ENCODE data around the gene TUBB4B.
"Not testable (repeated sequence)": the region's sequence is repeated elsewhere in the genome, so short reads cannot be mapped to it uniquely, and the experiment has no call there.

TUBB4B gene

DNA sequence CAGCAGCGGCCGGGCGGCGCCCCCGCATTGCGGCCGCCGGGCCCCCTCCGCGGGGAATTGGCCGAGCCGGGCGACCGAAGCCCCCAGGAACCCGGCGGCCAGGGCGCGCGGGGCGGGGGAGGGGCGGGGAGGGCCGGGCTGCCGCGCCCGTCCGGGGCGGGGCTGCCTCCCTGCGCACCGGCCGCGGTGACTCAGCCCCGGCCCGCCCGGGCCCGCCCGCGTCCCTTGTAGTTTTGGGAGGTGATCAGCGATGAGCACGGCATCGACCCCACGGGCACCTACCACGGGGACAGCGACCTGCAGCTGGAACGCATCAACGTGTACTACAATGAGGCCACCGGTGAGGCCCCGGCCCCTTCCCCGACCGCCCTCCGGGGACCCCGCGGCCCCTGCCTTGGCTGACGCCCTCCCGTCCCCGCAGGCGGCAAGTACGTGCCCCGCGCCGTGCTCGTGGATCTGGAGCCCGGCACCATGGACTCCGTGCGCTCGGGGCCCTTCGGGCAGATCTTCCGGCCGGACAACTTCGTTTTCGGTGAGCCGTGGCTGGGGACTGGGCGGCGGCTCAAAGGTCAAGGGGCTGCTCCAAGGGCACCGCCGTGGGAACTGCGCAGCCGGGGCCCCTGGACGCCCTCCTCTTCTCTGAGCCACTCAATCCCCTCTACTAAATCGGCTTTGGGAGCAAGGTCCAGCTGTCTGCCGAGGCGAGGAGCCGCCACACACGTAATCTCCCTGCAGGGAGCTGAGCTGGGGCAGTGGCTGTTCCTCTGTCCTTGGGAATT lies 592 bp downstream of the TUBB4B start:
- peaks cover 0 to 3% (median 0%) of the 10 kb centered on the region in 11 experiments; a peak in 1 of 22 replicates for H3K9me3 ChIP-seq (replicated peaks in 1 of 11)
- peak overlapping the region; percentile 83 to 99 (median 98) for H3K4me3 ChIP-seq
- H4K20me1 ChIP-seq: peaks cover 30 to 77% (median 66%) of the 10 kb centered on the region in 11 experiments
- peak overlapping the region; percentile 86 to 97 (median 94) for H3K9ac ChIP-seq
- peaks cover 60 to 82% (median 78%) of the 10 kb centered on the region in 10 experiments for H3K4me1 ChIP-seq
- H3K27ac ChIP-seq: peak overlapping the region; percentile 80 to 98 (median 89)
- no peak for TF ChIP-seq Cebpa-rat (IDR thresholded peaks at IDR 0.05)
- H3K4me2 ChIP-seq: peak overlapping the region; percentile 78 to 100 (median 97)
- peaks cover 23 to 30% (median 27%) of the 10 kb centered on the region in 11 experiments for H3K36me3 ChIP-seq
- H3K27me3 ChIP-seq: no peaks in the 10 kb centered on the region

DNA sequence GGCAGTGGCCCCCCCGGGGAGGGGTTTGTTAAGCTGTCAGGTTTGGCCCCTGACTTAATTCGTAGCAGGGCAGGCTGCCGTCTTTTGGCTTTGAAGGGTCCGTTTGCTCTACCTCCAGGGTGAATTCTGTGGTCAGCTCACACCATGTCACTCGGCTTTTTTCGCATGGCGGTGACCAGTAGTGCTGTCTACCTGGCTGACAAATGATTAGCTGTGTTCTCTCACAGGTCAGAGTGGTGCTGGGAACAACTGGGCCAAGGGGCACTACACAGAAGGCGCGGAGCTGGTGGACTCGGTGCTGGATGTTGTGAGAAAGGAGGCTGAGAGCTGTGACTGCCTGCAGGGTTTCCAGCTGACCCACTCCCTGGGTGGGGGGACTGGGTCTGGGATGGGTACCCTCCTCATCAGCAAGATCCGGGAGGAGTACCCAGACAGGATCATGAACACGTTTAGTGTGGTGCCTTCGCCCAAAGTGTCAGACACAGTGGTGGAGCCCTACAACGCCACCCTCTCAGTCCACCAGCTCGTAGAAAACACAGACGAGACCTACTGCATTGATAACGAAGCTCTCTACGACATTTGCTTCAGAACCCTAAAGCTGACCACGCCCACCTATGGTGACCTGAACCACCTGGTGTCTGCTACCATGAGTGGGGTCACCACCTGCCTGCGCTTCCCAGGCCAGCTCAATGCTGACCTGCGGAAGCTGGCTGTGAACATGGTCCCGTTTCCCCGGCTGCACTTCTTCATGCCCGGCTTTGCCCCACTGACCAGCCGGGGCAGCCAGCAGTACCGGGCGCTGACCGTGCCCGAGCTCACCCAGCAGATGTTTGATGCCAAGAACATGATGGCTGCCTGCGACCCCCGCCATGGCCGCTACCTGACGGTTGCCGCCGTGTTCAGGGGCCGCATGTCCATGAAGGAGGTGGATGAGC lies 1.4 kb downstream of the TUBB4B start:
- Histone ChIP-seq H3K27me3 (no peaks in the 10 kb centered on the region), H3K4me1 (peaks cover 51 to 82% (median 71%) of the 10 kb centered on the region in 10 experiments), H3K4me3 (peak overlapping the region; percentile 83 to 99 (median 98)), H3K36me3 (peaks cover 23 to 30% (median 27%) of the 10 kb centered on the region in 11 experiments), H3K4me2 (peak overlapping the region; percentile 78 to 100 (median 97)), H4K20me1 (peaks cover 30 to 74% (median 61%) of the 10 kb centered on the region in 11 experiments), H3K27ac (peak overlapping the region; percentile 44 to 98 (median 89); a peak in 21 of 22 replicates), H3K9ac (peak overlapping the region; percentile 86 to 97 (median 94)), H3K9me3 (replicated peaks in 1 of 11) (peaks cover 0 to 3% (median 0%) of the 10 kb centered on the region in 11 experiments; a peak in 1 of 22 replicates)
- no peak for TF ChIP-seq Cebpa-rat (IDR thresholded peaks at IDR 0.05)

- Histone ChIP-seq H3K9ac (peak overlapping the region; percentile 60 to 97 (median 94); a peak in 18 of 22 replicates), H3K4me2 (peak overlapping the region; percentile 78 to 100 (median 97)), H4K20me1 (peaks cover 30 to 66% (median 54%) of the 10 kb centered on the region in 11 experiments), H3K4me1 (peaks cover 44 to 81% (median 67%) of the 10 kb centered on the region in 10 experiments), H3K36me3 (peaks cover 23 to 30% (median 27%) of the 10 kb centered on the region in 11 experiments), H3K4me3 (peak overlapping the region in 8 of 10 experiments; percentile 83 to 99 (median 98); a peak in 15 of 20 replicates)
- H3K27ac ChIP-seq; H3K27me3 ChIP-seq; H3K9me3 ChIP-seq (replicated peaks in 1 of 11): not testable (repeated sequence)
These were observed 2.2 kb downstream of the TUBB4B start for GRCh38 chr9:137243266-137243625.

GRCh38 chr9:137243626-137244485 lies 2.8 kb downstream of the TUBB4B start:
- Histone ChIP-seq H3K27ac (0 out of 22 replicates have a peak overlapping the region, but pooled peaks of 2 of the 11 experiments have one; percentile 12 to 15), H3K4me2 (peak overlapping the region; percentile 78 to 100 (median 97)), H3K4me3 (peak overlapping the region in 8 of 10 experiments; percentile 32 to 99 (median 98); a peak in 14 of 20 replicates)

DNA sequence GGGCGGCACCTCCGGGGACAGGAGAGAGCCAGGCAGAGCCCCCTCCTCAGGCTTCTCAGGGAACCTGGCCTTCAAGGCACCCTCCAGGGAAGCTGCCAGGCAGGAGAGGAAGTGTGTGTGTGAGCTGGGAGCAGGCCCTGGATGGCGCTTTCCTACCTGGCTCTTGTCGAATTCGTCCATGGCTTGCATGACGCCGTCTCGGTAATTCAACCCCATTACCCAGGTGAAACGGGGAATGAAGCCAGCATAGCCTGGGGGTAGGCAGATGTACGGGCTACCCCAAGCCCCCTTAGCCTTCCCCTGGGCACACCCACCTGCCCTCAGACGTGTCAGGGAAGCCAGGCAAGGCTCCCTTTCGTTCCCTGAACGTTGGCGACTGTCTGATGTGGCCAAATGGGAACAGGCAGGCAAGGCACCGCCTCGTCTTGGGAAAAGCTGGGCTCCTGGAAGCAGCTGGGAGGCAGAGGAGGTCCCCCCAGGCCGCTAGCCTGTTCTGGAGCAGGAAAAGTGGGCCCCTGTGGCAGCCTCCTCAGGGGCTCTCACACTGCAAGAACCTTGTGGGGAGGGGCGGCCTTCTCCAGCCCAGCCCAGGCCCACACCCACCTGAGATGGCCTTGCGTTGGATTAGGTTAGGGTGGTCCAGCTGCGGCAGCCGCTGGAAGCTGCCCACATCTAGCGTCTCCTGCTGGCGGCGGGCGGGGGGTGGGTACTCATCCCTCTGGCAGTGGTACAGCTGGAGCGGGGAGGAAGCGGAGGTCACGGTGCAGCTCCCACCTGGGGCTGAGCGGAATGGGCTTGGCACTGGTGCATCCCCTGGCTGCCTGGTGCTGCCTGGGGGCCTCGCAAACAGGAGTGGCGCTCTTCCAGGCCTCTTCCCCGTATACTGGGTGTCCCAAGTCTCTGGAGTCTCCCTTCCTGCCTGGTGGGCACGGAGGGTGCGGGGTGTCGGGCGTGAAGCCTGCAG lies 3.7 kb downstream of the TUBB4B start:
- TF ChIP-seq Cebpa-rat (IDR thresholded peaks at IDR 0.05): no peak
- peak overlapping the region in 10 of 11 experiments; percentile 38 to 97 (median 94); a peak in 10 of 22 replicates for H3K9ac ChIP-seq
- H3K4me1 ChIP-seq: peaks cover 29 to 66% (median 51%) of the 10 kb centered on the region in 10 experiments
- 0 out of 22 replicates have a peak overlapping the region, but pooled peaks of 1 of the 11 experiments have one; percentile 15 for H3K27ac ChIP-seq
- peaks cover 23 to 30% (median 27%) of the 10 kb centered on the region in 11 experiments for H3K36me3 ChIP-seq
- H3K9me3 ChIP-seq (replicated peaks in 1 of 11): peaks cover 0 to 3% (median 0%) of the 10 kb centered on the region in 11 experiments; a peak in 1 of 22 replicates
- peak overlapping the region; percentile 78 to 100 (median 97) for H3K4me2 ChIP-seq
- H3K4me3 ChIP-seq: peak overlapping the region in 2 of 10 experiments; percentile 83 to 98; a peak in 1 of 20 replicates
- H4K20me1 ChIP-seq: peaks cover 30 to 60% (median 47%) of the 10 kb centered on the region in 11 experiments
- no peaks in the 10 kb centered on the region for H3K27me3 ChIP-seq

More at GRCh38 chr9:137243626-137244485, 2.8 kb downstream of the TUBB4B start:
- no peaks in the 10 kb centered on the region for H3K27me3 ChIP-seq
- H3K4me1 ChIP-seq: peaks cover 38 to 75% (median 61%) of the 10 kb centered on the region in 10 experiments
- no peak for TF ChIP-seq Cebpa-rat (IDR thresholded peaks at IDR 0.05)
- H3K9ac ChIP-seq: peak overlapping the region; percentile 8 to 97 (median 94); a peak in 19 of 22 replicates
- H3K36me3 ChIP-seq: peaks cover 23 to 30% (median 27%) of the 10 kb centered on the region in 11 experiments
- H4K20me1 ChIP-seq: peaks cover 30 to 60% (median 48%) of the 10 kb centered on the region in 11 experiments
- H3K9me3 ChIP-seq (replicated peaks in 1 of 11): peaks cover 0 to 3% (median 0%) of the 10 kb centered on the region in 11 experiments; a peak in 1 of 22 replicates

DNA sequence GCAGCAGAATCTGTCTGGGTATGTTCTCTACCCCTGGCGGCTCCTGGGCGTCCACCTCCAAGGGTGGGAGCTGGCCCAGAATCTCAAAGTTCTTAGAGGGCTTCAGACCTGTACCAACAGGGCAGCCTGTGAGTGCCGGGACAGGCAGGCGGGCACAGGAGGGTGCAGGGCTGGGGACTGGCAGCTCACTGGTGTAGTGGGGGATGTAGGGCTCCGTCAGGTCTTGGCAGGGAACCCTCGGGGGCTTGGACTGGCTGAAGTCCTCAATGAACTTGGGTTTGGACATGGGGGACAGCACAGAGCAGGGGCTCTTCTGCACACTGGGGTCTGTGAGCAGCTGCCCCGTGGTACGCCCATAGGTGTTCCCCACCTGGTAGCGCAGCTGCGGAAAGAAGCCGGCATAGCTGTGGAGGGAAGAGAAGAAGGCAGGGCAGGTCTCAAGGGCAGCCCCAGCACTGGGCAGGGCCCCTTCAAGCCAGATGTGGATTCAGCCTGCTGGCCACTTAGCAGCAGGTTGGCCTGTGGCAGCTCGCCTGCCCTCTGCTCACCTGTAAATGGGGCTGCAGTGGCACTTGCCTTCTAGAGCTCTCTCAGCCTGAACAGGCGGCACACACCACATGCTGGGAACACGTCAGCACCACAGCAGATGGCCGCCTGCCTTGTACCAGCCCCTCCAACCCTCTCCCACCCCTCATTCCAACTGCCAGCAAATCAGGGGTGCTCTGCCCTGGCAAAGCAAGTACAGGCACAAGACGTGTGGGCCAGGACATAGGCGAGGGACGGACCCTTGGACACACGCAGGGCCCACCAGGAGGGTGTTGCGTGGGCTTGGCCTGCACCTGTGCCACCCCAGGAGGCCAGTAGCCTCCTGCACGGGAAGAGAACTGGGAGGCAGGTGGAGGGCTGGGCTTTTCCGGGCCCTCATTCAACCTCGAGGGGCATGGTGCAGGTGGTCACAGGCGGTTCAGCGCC lies 4.6 kb downstream of the TUBB4B start:
- Histone ChIP-seq H3K4me1 (peaks cover 28 to 70% (median 54%) of the 10 kb centered on the region in 10 experiments), H4K20me1 (peaks cover 30 to 60% (median 47%) of the 10 kb centered on the region in 11 experiments), H3K27me3 (no peaks in the 10 kb centered on the region), H3K9ac (peak overlapping the region in 4 of 11 experiments; percentile 3 to 95 (median 20); a peak in 1 of 22 replicates), H3K9me3 (replicated peaks in 1 of 11) (peaks cover 0 to 3% (median 0%) of the 10 kb centered on the region in 11 experiments; a peak in 1 of 22 replicates), H3K4me2 (peak overlapping the region in 8 of 11 experiments; percentile 92 to 100 (median 97); a peak in 16 of 22 replicates), H3K27ac (no peak overlapping the region), H3K4me3 (no peak overlapping the region), H3K36me3 (peaks cover 23 to 30% (median 27%) of the 10 kb centered on the region in 11 experiments)
- no peak for TF ChIP-seq Cebpa-rat (IDR thresholded peaks at IDR 0.05)

All from BLaER1 treated with 17β-estradiol and CSF1 and Interleukin-3, amounts not matched to agents 10 nM and 100 nM (cell line).